GM18499 (cell line): ENCODE data around the gene HNRNPA1L2.
"Not testable (repeated sequence)": the region's sequence is repeated elsewhere in the genome, so short reads cannot be mapped to it uniquely, and the experiment has no call there.

Experiments
- ATAC-seq: cut with Tn5 transposase; IDR thresholded peaks from one replicate; pipeline ENCODE4 v1.9.1; 2021; ENCODE audit warnings: moderate number of reproducible peaks; ENCODE audit not compliant: insufficient read depth, unreplicated experiment

The HNRNPA1L2 gene

GRCh38 chr13:52642131-52642530 is at the start of gene HNRNPA1L2:
TSS of gene HNRNPA1L2 (plus strand) at chr13:52642431. CDS start at chr13:52642493, 62 bp downstream.
- no peak for ATAC-seq

GRCh38 chr13:52593175-52593574 is 49.1 kb upstream of the HNRNPA1L2 start:
- not testable (repeated sequence) for ATAC-seq

- not testable (repeated sequence) for ATAC-seq
These were observed 48.4 kb upstream of the HNRNPA1L2 start for GRCh38 chr13:52593812-52594211.

GRCh38 chr13:52594295-52594694 is 47.9 kb upstream of the HNRNPA1L2 start:
- ATAC-seq = not testable (repeated sequence)

GRCh38 chr13:52597676-52598075 is 44.6 kb upstream of the HNRNPA1L2 start:
- ATAC-seq = no peak

- no peak for ATAC-seq
These were observed 43.0 kb upstream of the HNRNPA1L2 start for GRCh38 chr13:52599037-52599847.

- ATAC-seq = no peak
These were observed 42.2 kb upstream of the HNRNPA1L2 start for GRCh38 chr13:52599848-52600603.

GRCh38 chr13:52600666-52601065 is 41.6 kb upstream of the HNRNPA1L2 start:
- no peak for ATAC-seq

- not testable (repeated sequence) for ATAC-seq
These were observed 38.9 kb upstream of the HNRNPA1L2 start for GRCh38 chr13:52603316-52603715.

- not testable (repeated sequence) for ATAC-seq
These were observed 36.1 kb upstream of the HNRNPA1L2 start for GRCh38 chr13:52606126-52606525.

- not testable (repeated sequence) for ATAC-seq
These were observed 35.4 kb upstream of the HNRNPA1L2 start for GRCh38 chr13:52606795-52607194.

- not testable (repeated sequence) for ATAC-seq
These were observed 34.0 kb upstream of the HNRNPA1L2 start for GRCh38 chr13:52608184-52608583.

- ATAC-seq = peak; percentile 78
These were observed 33.1 kb upstream of the HNRNPA1L2 start for GRCh38 chr13:52609013-52609606.

- not testable (repeated sequence) for ATAC-seq
These were observed 32.1 kb upstream of the HNRNPA1L2 start for GRCh38 chr13:52610158-52610557.

GRCh38 chr13:52615134-52615801 is 27.0 kb upstream of the HNRNPA1L2 start:
- ATAC-seq = no peak

GRCh38 chr13:52615812-52616211 is 26.4 kb upstream of the HNRNPA1L2 start:
- ATAC-seq = no peak

GRCh38 chr13:52617070-52618060 is 24.9 kb upstream of the HNRNPA1L2 start:
- ATAC-seq = peak; percentile 88

- peak; percentile 52 for ATAC-seq
These were observed 11.0 kb upstream of the HNRNPA1L2 start for GRCh38 chr13:52631083-52631690.
